GM18508 (cell line): Measurements from ENCODE around the gene ANKS1A.
"Not testable (repeated sequence)": the region's sequence is repeated elsewhere in the genome, so short reads cannot be mapped to it uniquely, and the experiment has no call there.

ENCODE experiments used
- ATAC-seq: cut with Tn5 transposase; IDR thresholded peaks from one replicate; pipeline ENCODE4 v1.9.1; 2021; ENCODE audit warnings: moderate number of reproducible peaks; ENCODE audit not compliant: insufficient read depth, unreplicated experiment

ANKS1A gene

GRCh38 chr6:34884996-34885395 lies 4.1 kb upstream of the ANKS1A start:
- ATAC-seq: no peak

- not testable (repeated sequence) for ATAC-seq
These were observed 3.2 kb upstream of the ANKS1A start for GRCh38 chr6:34885837-34886236.

GRCh38 chr6:34887753-34888513 lies 1.1 kb upstream of the ANKS1A start, which contains the start of gene TAF11:
Gene TAF11 (minus strand): TSS chr6:34888042. CDS start chr6:34887957, 85 bp downstream.
- ATAC-seq: no peak

- no peak for ATAC-seq
These were observed 570 bp upstream of the ANKS1A start for GRCh38 chr6:34888514-34888856.

- ATAC-seq: no peak
These were observed 1.5 kb downstream of the ANKS1A start for GRCh38 chr6:34890533-34890925.

- ATAC-seq: no peak
These were observed 2.2 kb downstream of the ANKS1A start for GRCh38 chr6:34891296-34891695.

GRCh38 chr6:34894693-34895092 lies 5.6 kb downstream of the ANKS1A start:
- ATAC-seq: no peak

GRCh38 chr6:34897130-34897529 lies 8.1 kb downstream of the ANKS1A start:
- ATAC-seq: no peak

- no peak for ATAC-seq
These were observed 8.7 kb downstream of the ANKS1A start for GRCh38 chr6:34897716-34898115.

GRCh38 chr6:34899748-34900147 lies 10.7 kb downstream of the ANKS1A start:
- ATAC-seq: not testable (repeated sequence)

GRCh38 chr6:34900321-34901031 lies 11.4 kb downstream of the ANKS1A start:
- ATAC-seq: no peak

- no peak for ATAC-seq
These were observed 12.9 kb downstream of the ANKS1A start for GRCh38 chr6:34901930-34902329.

- no peak for ATAC-seq
These were observed 16.0 kb downstream of the ANKS1A start for GRCh38 chr6:34904990-34905613.

GRCh38 chr6:34906826-34907225 lies 17.8 kb downstream of the ANKS1A start:
- ATAC-seq: no peak

- ATAC-seq: no peak
These were observed 19.1 kb downstream of the ANKS1A start for GRCh38 chr6:34908194-34908593.

GRCh38 chr6:34909320-34909883 lies 20.3 kb downstream of the ANKS1A start:
- ATAC-seq: no peak

- ATAC-seq: no peak
These were observed 22.8 kb downstream of the ANKS1A start for GRCh38 chr6:34911822-34912221.

GRCh38 chr6:34912715-34913464 lies 23.8 kb downstream of the ANKS1A start:
- peak; percentile 68 for ATAC-seq

- ATAC-seq: no peak
These were observed 25.3 kb downstream of the ANKS1A start for GRCh38 chr6:34914358-34914757.

- ATAC-seq: no peak
These were observed 27.4 kb downstream of the ANKS1A start for GRCh38 chr6:34916348-34916967.
